ENCODE data around the gene SCFD1.

- TF ChIP-seq CTCF (conservative IDR thresholded peaks at IDR 0.05 in 1 of 2, IDR thresholded peaks at IDR 0.05 in 1 of 2; ENCODE audit: low read depth in 1 of 2, low read length in 2 of 2) (no peak), EZH2 (IDR thresholded peaks at IDR 0.05; ENCODE audit: low read length, missing control alignments) (no peak)
Measured at GRCh38 chr14:30768791-30769190, 146.7 kb downstream of the SCFD1 start.

Data from fibroblast of lung (primary cell).